ENCODE results near the gene ADPRHL1. TPM values are rescaled to one million over a fixed set of nuclear protein-coding genes. Genes with fewer than 3 reads are reported as not detected.

The ADPRHL1 gene
- total RNA-seq, 1 donor from 2014 or later, result 0.22 TPM

DNA sequence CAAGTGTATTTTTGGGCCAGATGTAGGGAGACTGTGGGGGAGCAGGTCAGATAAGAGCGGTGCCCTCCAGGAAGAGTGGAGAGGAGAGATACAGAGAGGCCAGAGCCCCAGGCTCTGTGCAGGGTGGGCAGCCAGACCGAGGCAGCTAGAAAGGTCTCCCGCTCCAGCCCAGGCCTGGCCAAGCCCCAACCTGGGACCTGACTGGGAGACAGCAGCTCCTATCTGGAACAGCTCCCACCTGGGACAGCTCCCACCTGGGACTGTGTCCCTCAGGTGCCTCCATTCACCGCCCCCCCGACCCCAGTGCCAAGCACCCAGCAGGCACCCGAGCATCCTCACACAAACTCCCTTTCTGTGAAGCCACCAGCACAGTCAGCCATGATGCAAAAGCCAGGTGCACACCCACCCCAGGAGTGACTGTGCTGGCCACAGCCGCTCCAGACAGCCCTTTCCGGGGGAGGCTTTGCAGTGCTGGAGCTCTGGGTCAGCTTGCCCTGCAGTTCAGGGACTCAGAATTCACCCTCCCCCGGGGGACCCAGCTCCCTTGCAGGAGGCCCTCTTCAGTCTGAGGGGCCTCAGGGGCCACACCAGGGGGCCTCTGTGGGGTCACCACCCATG lies 87.2 kb downstream of the ADPRHL1 start:
- H3K36me3 Mint-ChIP-seq, result no peaks in the 10 kb centered on the region
- H3K27ac ChIP-seq, result no peak overlapping the region

DNA sequence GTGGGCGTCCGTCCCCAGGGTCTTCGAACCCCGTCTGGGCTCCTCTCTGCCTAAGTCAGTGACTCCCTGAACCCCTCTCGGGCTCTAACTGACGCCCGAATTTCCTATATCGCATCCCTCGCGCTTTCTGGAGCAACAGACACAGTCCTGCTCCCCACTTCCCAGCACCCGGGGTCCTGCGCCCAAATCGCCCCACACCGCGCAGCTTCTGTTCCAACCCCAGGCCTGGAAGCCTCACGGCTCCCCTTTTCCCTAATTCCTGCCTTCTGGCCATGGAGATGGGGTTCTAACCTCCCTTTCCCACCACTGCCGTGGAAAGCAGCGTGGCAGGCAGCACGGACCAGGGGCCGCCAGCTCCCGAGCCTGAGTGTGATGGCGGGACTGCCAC lies 87.7 kb downstream of the ADPRHL1 start:
- H3K79me2 ChIP-seq (ENCODE audit: low read depth), result peaks cover 27% of the 10 kb centered on the region
- peaks cover 12% of the 10 kb centered on the region for H4K20me1 ChIP-seq (ENCODE audit: low read depth)
- DNase-seq (ENCODE audit: low spot score), result no peak
- no peak overlapping the region for H3K4me2 ChIP-seq
- no peak overlapping the region for H3K4me3 ChIP-seq
- H3K27me3 Mint-ChIP-seq (ENCODE audit: insufficient read depth, low read depth), result peaks cover 6% of the 10 kb centered on the region
- H3K27ac Mint-ChIP-seq, result peak overlapping the region; percentile 79
- H3K4me1 Mint-ChIP-seq, result peaks cover 12% of the 10 kb centered on the region
- peaks cover 6% of the 10 kb centered on the region for H3K4me1 ChIP-seq
- no peaks in the 10 kb centered on the region for H3K36me3 Mint-ChIP-seq
- H2AFZ ChIP-seq (replicated peaks), result no peak overlapping the region
- no peak overlapping the region for H3K27ac ChIP-seq
- peak overlapping the region; percentile 75 for H3K4me3 Mint-ChIP-seq
- H3K9ac ChIP-seq, result no peak overlapping the region
- no peaks in the 10 kb centered on the region for H3K9me3 ChIP-seq (ENCODE audit: low read depth)
- TF ChIP-seq EZH2 (IDR thresholded peaks at IDR 0.05), result no peak
- no peak for TF ChIP-seq CTCF (IDR thresholded peaks at IDR 0.05)
- TF ChIP-seq EZH2phosphoT487 (IDR thresholded peaks at IDR 0.05), result no peak
- no peaks in the 10 kb centered on the region for H3K36me3 ChIP-seq
- no peaks in the 10 kb centered on the region for H3F3A ChIP-seq (ENCODE audit: low read depth)
- no peaks in the 10 kb centered on the region for H3K9me3 Mint-ChIP-seq
- no peaks in the 10 kb centered on the region for H3K27me3 ChIP-seq

More for the DNA sequence above, 87.2 kb downstream of the ADPRHL1 start:
- Histone ChIP-seq H2AFZ (replicated peaks) (no peak overlapping the region), H3K9ac (no peak overlapping the region), H4K20me1 (ENCODE audit: low read depth) (peaks cover 12% of the 10 kb centered on the region), H3K4me1 (peaks cover 6% of the 10 kb centered on the region), H3K36me3 (no peaks in the 10 kb centered on the region), H3K4me3 (no peak overlapping the region), H3K4me2 (no peak overlapping the region), H3K27me3 (no peaks in the 10 kb centered on the region), H3F3A (ENCODE audit: low read depth) (no peaks in the 10 kb centered on the region), H3K9me3 (ENCODE audit: low read depth) (no peaks in the 10 kb centered on the region), H3K79me2 (ENCODE audit: low read depth) (peaks cover 26% of the 10 kb centered on the region)
- H3K27me3 Mint-ChIP-seq (ENCODE audit: insufficient read depth, low read depth), result peaks cover 6% of the 10 kb centered on the region
- peak overlapping the region; percentile 79 for H3K27ac Mint-ChIP-seq
- TF ChIP-seq EZH2 (IDR thresholded peaks at IDR 0.05) (no peak), CTCF (IDR thresholded peaks at IDR 0.05) (no peak), EZH2phosphoT487 (IDR thresholded peaks at IDR 0.05) (no peak)
- peak overlapping the region; percentile 75 for H3K4me3 Mint-ChIP-seq
- no peak for DNase-seq (ENCODE audit: low spot score)
- H3K9me3 Mint-ChIP-seq, result no peaks in the 10 kb centered on the region
- H3K4me1 Mint-ChIP-seq, result peaks cover 12% of the 10 kb centered on the region

- H3K36me3 Mint-ChIP-seq, result no peaks in the 10 kb centered on the region
- Histone ChIP-seq H3K27me3 (no peaks in the 10 kb centered on the region), H3K79me2 (ENCODE audit: low read depth) (peaks cover 29% of the 10 kb centered on the region), H3K27ac (no peak overlapping the region), H3F3A (ENCODE audit: low read depth) (no peaks in the 10 kb centered on the region), H3K4me1 (peaks cover 6% of the 10 kb centered on the region), H3K36me3 (no peaks in the 10 kb centered on the region), H3K4me2 (peak overlapping the region; percentile 74), H2AFZ (replicated peaks) (peak overlapping the region; percentile 51), H3K9ac (no peak overlapping the region), H3K4me3 (no peak overlapping the region), H3K9me3 (ENCODE audit: low read depth) (no peaks in the 10 kb centered on the region), H4K20me1 (ENCODE audit: low read depth) (peaks cover 12% of the 10 kb centered on the region)
- H3K27me3 Mint-ChIP-seq (ENCODE audit: insufficient read depth, low read depth), result peaks cover 6% of the 10 kb centered on the region
- peak overlapping the region; percentile 75 for H3K4me3 Mint-ChIP-seq
- H3K9me3 Mint-ChIP-seq, result no peaks in the 10 kb centered on the region
- TF ChIP-seq EZH2 (IDR thresholded peaks at IDR 0.05), result no peak
- no peak for TF ChIP-seq CTCF (IDR thresholded peaks at IDR 0.05)
- no peak for TF ChIP-seq EZH2phosphoT487 (IDR thresholded peaks at IDR 0.05)
- peaks cover 12% of the 10 kb centered on the region for H3K4me1 Mint-ChIP-seq
- no peak overlapping the region for H3K27ac Mint-ChIP-seq
- DNase-seq (ENCODE audit: low spot score), result no peak
Measured at GRCh38 chr13:113364901-113365582, 88.2 kb downstream of the ADPRHL1 start.
